Measurements from ENCODE around the gene CYP26B1. TPM values are rescaled to one million over a fixed set of nuclear protein-coding genes. Genes with fewer than 3 reads are reported as not detected.

The CYP26B1 gene, protein sequence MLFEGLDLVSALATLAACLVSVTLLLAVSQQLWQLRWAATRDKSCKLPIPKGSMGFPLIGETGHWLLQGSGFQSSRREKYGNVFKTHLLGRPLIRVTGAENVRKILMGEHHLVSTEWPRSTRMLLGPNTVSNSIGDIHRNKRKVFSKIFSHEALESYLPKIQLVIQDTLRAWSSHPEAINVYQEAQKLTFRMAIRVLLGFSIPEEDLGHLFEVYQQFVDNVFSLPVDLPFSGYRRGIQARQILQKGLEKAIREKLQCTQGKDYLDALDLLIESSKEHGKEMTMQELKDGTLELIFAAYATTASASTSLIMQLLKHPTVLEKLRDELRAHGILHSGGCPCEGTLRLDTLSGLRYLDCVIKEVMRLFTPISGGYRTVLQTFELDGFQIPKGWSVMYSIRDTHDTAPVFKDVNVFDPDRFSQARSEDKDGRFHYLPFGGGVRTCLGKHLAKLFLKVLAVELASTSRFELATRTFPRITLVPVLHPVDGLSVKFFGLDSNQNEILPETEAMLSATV
- total RNA-seq (not detected), polyA plus RNA-seq (not detected), total RNA-seq (0 to 0.17 (median 0) reads per million in 6 experiments)

DNA sequence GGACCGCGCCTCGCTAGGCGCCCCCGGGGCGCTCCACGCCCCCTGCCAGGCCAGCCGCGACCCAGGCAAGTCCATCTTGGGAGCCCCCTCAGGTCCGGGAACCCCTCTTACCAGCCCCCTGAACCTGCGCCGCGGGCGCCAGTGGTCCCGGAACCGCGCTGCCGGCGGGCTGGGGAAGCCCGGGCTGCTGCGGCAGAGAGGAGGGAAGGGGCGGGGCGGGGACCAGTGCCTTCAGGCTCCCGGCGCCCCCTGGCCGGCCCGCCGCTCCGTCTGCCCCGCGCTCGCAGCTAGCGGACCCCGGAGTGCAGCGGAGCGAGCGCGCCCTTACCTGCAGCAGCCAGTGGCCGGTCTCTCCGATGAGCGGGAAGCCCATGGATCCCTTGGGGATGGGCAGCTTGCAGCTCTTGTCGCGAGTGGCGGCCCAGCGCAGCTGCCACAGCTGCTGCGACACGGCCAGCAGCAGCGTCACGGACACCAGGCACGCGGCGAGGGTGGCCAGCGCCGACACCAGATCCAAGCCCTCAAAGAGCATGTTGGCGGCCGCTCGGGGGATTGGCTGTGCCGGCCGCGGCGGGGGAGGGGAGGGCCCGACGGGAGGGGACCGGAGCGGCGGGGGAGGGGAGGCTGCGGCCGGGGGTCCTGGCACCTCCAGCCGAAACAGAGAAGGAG lies at the start of gene CYP26B1:
Gene CYP26B1, minus strand, starts transcription at position 560 of the 669 bp plus-strand sequence. Its CDS starts 28 bp downstream, at position 532.
- no peak for ATAC-seq
- DNase-seq: peak in 1 of 10 donors; percentile 19
- POLR2A ChIA-PET: no interaction called here
- peak within 1 kb of the TSS; percentile 75 to 92 (median 90) for H3K4me3 Mint-ChIP-seq
- H3K9me3 Mint-ChIP-seq: peaks cover 0 to 7% (median 0%) of the 10 kb centered on the region in 9 donors
- peaks cover 0 to 9% (median 0%) of the 10 kb centered on the region in 3 donors for H3K36me3 Mint-ChIP-seq
- peaks cover 28 to 63% (median 45%) of the 10 kb centered on the region in 4 donors for H3K4me1 Mint-ChIP-seq
- H3K27me3 Mint-ChIP-seq: peaks cover 34 to 83% (median 69%) of the 10 kb centered on the region in 5 donors
- peak within 1 kb of the TSS in 2 of 10 donors; percentile 18 to 65 for H3K27ac Mint-ChIP-seq

DNA sequence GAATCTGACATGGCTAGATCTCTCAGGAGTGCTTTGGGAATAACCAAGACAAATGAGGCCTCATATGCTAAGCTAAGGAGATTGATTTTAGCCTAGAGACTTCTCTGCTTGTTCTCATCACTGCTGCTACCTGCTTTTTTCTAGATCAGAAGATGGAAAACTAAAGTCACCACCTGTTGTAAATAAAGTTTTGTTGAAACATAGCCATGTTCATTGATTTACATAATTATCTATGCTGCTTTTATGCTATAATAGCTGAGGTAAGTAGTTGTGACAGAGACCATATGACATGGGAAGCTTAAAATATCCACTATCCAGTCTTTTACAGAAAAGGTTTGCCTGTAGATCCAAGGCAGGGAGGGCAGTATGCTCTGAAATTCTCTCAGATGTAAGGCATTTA lies 46.1 kb upstream of the CYP26B1 start:
- H3K4me1 Mint-ChIP-seq: no peaks in the 10 kb centered on the region
- ATAC-seq: no peak
- no peak overlapping the region for H3K4me3 Mint-ChIP-seq
- H3K27ac Mint-ChIP-seq: no peak overlapping the region
- no peak for DNase-seq
- peaks cover 0 to 7% (median 1%) of the 10 kb centered on the region in 9 donors for H3K9me3 Mint-ChIP-seq
- POLR2A ChIA-PET: no interaction called here
- H3K27me3 Mint-ChIP-seq: no peaks in the 10 kb centered on the region
- H3K36me3 Mint-ChIP-seq: peaks cover 2 to 30% (median 7%) of the 10 kb centered on the region in 3 donors

DNA sequence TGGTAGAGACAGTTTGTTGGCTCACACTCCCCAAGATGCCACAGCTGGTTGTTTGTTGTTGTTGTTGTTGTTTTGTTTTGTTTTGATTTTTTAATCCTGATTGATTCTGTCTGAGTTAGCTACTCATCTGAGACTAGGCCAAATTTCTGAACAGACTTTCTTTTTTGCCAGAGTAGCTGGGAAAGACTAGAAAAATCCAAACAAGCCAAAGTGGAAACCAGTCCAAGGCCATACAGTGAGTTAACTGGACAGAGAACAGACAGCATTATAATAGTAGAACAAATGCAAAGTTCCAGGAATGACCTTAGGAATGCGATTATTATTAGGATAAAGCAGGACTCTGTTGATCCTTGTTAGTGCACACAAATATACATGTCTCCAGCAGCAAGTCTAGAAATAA lies 43.8 kb upstream of the CYP26B1 start:
- Mint-ChIP-seq H3K4me1 (no peaks in the 10 kb centered on the region), H3K4me3 (no peak overlapping the region), H3K27ac (no peak overlapping the region), H3K27me3 (no peaks in the 10 kb centered on the region), H3K36me3 (peaks cover 4 to 44% (median 14%) of the 10 kb centered on the region in 3 donors), H3K9me3 (peaks cover 0 to 22% (median 4%) of the 10 kb centered on the region in 9 donors)
- DNase-seq (no peak), ATAC-seq (no peak)
- POLR2A ChIA-PET: no interaction called here

DNA sequence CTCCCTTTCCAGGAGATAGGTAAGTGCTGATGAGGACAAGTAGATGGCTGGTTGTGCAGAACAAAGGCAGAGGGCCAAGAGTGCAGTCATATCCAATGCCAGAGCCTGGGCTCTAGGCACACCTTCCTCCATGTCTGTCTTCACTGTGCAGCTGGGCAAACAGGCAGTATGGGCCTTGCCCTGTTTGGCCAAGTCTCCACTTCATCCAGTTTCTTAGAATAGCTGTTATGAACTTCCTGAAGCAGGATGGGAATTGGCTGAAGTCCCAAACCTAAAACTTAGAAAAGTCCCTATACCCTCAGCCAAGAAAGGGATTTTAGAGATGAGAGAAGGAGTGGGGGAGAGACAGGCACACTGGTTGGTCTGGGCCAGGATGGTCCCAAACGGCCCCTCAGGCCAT lies 37.5 kb upstream of the CYP26B1 start:
- POLR2A ChIA-PET: no interaction called here
- Mint-ChIP-seq H3K27ac (no peak overlapping the region), H3K4me3 (no peak overlapping the region), H3K36me3 (peaks cover 6 to 35% (median 10%) of the 10 kb centered on the region in 3 donors), H3K9me3 (peaks cover 0 to 19% (median 3%) of the 10 kb centered on the region in 9 donors), H3K4me1 (no peaks in the 10 kb centered on the region), H3K27me3 (no peaks in the 10 kb centered on the region)
- ATAC-seq (no peak), DNase-seq (no peak)

DNA sequence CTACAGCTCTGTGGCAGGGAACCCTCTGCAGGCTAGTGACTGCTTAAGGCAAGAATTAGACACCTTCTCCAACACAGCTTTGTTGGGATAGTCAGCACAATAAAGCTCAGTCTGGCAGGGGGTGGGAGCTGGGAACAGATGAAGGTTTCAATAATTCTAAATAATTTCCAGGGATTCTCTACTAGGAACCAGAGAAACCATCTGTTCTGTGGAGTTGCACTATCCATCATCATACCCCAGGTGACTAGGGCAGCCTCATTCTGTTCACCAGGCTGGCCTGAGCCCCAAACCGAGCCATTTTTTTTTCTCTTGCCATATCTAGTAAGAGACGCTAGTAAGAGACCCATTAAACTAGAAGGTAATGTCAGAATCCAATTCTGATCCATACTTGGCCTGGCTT lies 35.8 kb upstream of the CYP26B1 start:
- H3K9me3 Mint-ChIP-seq: peaks cover 0 to 15% (median 2%) of the 10 kb centered on the region in 9 donors
- peaks cover 10 to 45% (median 17%) of the 10 kb centered on the region in 3 donors for H3K36me3 Mint-ChIP-seq

DNA sequence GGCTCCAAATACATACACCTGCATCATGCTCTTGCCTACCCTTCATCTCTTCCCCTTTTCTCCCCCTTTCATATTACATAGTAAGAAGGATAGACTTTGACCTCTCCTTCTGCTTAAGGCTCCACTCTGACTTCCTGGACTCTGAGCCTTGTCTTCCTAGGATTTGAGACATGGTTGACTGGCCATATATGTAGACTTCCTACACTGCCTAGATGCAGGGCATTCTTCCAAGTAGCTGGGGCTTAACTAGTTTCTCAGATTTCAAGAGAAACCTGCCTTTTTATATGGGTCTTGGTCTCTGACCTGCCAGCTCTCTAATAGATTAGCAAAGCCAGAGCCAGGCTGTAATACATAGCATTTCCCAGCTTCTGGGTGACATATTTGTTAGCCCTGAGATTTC lies 35.4 kb upstream of the CYP26B1 start:
- Mint-ChIP-seq H3K36me3 (peaks cover 8 to 46% (median 20%) of the 10 kb centered on the region in 3 donors), H3K9me3 (peaks cover 0 to 10% (median under 1%) of the 10 kb centered on the region in 9 donors), H3K27ac (no peak overlapping the region), H3K4me1 (no peaks in the 10 kb centered on the region), H3K4me3 (no peak overlapping the region), H3K27me3 (no peaks in the 10 kb centered on the region)
- POLR2A ChIA-PET: no interaction called here
- no peak for ATAC-seq
- DNase-seq: no peak

More for the DNA sequence above, 35.8 kb upstream of the CYP26B1 start:
- H3K4me3 Mint-ChIP-seq: no peak overlapping the region
- ATAC-seq (no peak), DNase-seq (no peak)
- H3K27me3 Mint-ChIP-seq: no peaks in the 10 kb centered on the region
- POLR2A ChIA-PET: no interaction called here
- H3K27ac Mint-ChIP-seq: no peak overlapping the region
- no peaks in the 10 kb centered on the region for H3K4me1 Mint-ChIP-seq

DNA sequence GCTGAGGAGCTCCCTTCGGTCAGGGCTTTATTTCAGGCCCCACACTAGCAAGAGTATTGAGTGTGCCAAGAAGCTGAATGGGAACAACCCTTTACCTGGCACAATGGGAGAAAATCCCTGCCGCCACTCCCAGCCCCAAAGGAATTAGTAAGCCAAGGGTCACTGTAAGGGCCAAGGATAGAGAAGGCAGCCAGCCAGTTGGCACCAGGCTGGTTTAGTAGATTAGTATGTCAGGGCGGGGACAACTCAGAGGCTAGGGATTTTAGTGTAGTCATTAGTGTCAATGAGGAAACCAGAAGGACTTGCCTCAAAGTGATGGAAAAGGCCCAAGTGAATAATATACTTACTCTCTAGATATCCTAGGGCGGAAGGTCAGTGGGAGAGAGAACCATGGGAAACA lies 34.9 kb upstream of the CYP26B1 start:
- Mint-ChIP-seq H3K9me3 (peaks cover 0 to 9% (median 0%) of the 10 kb centered on the region in 9 donors), H3K4me3 (no peak overlapping the region), H3K4me1 (no peaks in the 10 kb centered on the region), H3K27me3 (no peaks in the 10 kb centered on the region), H3K27ac (peak overlapping the region in 1 of 10 donors; percentile 10), H3K36me3 (peaks cover 7 to 49% (median 24%) of the 10 kb centered on the region in 3 donors)
- no peak for DNase-seq
- POLR2A ChIA-PET: no interaction called here
- ATAC-seq: no peak

DNA sequence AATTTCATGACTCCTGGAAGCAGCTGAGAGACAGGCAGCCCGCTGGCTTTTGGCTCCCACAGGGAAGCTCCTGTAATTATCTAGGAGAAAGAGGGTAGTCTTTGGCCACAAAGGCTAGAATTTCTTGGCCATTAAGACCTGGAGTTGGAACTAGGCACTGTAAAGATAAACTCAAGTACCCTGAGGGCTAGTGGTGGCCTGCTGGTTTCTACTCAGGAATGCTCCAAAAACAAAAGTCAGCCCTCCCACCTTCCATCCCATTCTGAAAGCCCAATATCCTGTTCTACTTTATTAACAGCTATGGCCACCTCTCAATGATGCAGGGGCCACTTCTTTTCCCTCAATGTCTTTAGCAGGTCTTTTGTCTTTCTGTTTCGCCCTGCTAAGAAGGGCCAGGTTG lies 34.0 kb upstream of the CYP26B1 start:
- Mint-ChIP-seq H3K27ac (no peak overlapping the region), H3K36me3 (peaks cover 7 to 49% (median 31%) of the 10 kb centered on the region in 3 donors), H3K4me1 (no peaks in the 10 kb centered on the region), H3K27me3 (no peaks in the 10 kb centered on the region), H3K9me3 (peaks cover 0 to 3% (median 0%) of the 10 kb centered on the region in 9 donors), H3K4me3 (no peak overlapping the region)
- DNase-seq (no peak), ATAC-seq (no peak)
- POLR2A ChIA-PET: no interaction called here

DNA sequence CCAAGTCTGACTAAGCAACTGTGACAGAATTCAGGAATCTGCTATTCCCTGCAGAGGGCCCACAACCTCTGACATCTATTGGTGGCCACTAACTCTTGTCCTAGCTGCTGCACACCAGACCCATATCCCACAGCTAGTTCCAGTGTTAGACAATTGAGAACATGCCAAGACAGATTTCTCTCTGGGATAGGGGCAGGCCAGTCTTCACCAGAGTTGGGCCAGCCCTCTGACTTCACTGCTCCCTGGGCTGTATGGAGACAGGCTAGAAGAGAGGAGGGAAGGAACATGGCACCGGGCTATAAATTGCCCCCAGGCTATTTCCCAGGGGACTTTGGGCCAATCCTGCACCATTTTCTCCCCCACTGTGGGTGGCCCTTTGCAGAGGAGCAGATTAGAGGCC lies 32.7 kb upstream of the CYP26B1 start:
- Mint-ChIP-seq H3K27me3 (no peaks in the 10 kb centered on the region), H3K9me3 (no peaks in the 10 kb centered on the region), H3K4me1 (no peaks in the 10 kb centered on the region), H3K27ac (no peak overlapping the region), H3K4me3 (no peak overlapping the region), H3K36me3 (peaks cover 7 to 57% (median 39%) of the 10 kb centered on the region in 3 donors)
- no peak for DNase-seq
- ATAC-seq: no peak
- POLR2A ChIA-PET: no interaction called here

DNA sequence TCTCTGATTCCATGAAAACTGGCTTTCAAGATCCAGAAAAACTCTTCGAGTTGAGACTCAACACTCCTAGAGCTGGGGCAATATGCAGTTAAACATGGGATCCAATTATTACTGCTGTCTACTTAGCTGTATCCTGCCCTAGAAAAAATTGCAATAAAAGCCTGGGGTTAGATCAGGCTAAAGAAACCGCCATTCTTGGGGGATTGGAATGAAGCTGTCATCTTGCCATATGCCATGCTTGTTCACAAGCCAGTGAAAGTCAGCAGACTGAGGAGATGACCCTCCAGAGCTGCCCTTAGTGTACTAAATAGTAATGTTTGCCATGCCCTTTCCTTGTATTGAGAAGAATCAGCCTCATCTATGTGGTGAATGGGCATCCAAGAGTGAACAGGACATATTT lies 30.9 kb upstream of the CYP26B1 start:
- Mint-ChIP-seq H3K27ac (no peak overlapping the region), H3K36me3 (peaks cover 7 to 62% (median 40%) of the 10 kb centered on the region in 3 donors), H3K9me3 (no peaks in the 10 kb centered on the region), H3K4me1 (peaks cover 0 to 4% (median 0%) of the 10 kb centered on the region in 4 donors), H3K4me3 (no peak overlapping the region), H3K27me3 (no peaks in the 10 kb centered on the region)
- no peak for ATAC-seq
- DNase-seq: no peak
- POLR2A ChIA-PET: no interaction called here

DNA sequence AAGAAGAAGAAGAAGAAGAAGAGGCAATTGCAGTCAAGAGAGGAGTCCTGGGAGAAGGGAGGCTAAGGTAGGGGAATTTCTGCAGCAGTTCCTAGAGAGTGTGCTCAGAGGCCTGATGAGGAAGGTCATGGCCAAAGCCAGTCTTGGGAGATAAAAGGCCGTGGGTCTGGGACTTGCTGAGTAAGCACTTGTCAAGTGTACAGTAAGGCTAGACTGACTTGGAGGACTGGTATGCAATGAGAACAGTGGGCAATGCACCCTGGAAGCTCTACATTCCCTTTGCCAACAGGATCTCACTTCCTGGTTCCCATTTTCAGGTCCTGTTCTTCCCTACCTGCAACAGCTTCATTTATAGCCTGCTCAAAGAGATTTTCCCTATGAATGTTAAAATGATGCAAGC lies 28.6 kb upstream of the CYP26B1 start:
- DNase-seq: no peak
- Mint-ChIP-seq H3K4me3 (no peak overlapping the region), H3K27me3 (no peaks in the 10 kb centered on the region), H3K4me1 (peaks cover 0 to 6% (median 0%) of the 10 kb centered on the region in 4 donors), H3K9me3 (peaks cover 0 to 3% (median 0%) of the 10 kb centered on the region in 9 donors), H3K27ac (no peak overlapping the region), H3K36me3 (peaks cover 7 to 51% (median 40%) of the 10 kb centered on the region in 3 donors)
- POLR2A ChIA-PET: no interaction called here
- ATAC-seq: no peak

DNA sequence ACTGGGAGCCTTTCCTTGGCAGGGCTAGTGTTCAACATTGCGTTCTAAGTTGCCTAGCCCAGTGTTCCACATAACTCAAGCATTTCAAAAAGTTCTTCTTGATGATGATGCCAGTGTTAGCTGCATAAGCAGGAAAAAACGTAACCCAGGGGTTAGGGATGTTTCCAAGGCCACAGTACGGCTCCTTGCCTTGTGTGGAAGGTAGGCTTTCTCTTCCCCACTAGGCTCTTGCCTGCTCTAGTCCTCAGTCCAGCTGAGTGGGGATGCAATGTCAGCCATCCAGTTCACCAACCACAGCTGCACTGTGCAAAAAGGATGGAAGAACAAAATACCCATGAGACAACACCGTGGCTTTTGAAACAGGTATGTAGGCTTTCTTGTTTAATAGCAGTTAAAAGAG lies 28.0 kb upstream of the CYP26B1 start:
- Mint-ChIP-seq H3K4me1 (peaks cover 0 to 6% (median 0%) of the 10 kb centered on the region in 4 donors), H3K27me3 (peaks cover 0 to 1% (median 0%) of the 10 kb centered on the region in 5 donors), H3K9me3 (peaks cover 0 to 7% (median 0%) of the 10 kb centered on the region in 9 donors), H3K27ac (no peak overlapping the region), H3K36me3 (peaks cover 7 to 49% (median 40%) of the 10 kb centered on the region in 3 donors), H3K4me3 (no peak overlapping the region)
- ATAC-seq (no peak), DNase-seq (no peak)
- POLR2A ChIA-PET: no interaction called here
